K562 (cell line): ENCODE data around the gene RITA1. TPM values are rescaled to one million over a fixed set of nuclear protein-coding genes. Genes with fewer than 3 reads are reported as not detected.

Experiments used
- DPF2 ChIP-seq: fragments of 450-650 bp; IDR thresholded peaks from 2 replicates; pipeline ENCODE4 v1.6.1; 2016
- FOXJ2 ChIP-seq: fragments of 200-800 bp; sonication (Bioruptor generic); IDR thresholded peaks from 2 replicates; pipeline ENCODE4 v1.6.1; 2016; ENCODE audit warnings: missing genetic modification characterization, missing compliant biosample characterization
- HDAC2 ChIP-seq: fragments of 450-650 bp; IDR thresholded peaks from 2 replicates; pipeline ENCODE4 v1.6.1; 2016; ENCODE audit warnings: mild to moderate bottlenecking
- HDGF ChIP-seq: fragments of 450-650 bp; IDR thresholded peaks from 2 replicates; pipeline ENCODE4 v1.6.1; 2016
- MBD2 ChIP-seq: sonication (generic); IDR thresholded peaks from 2 replicates; pipeline ENCODE4 v1.6.1; 2016; ENCODE audit warnings: low read depth, borderline replicate concordance
- MTA1 ChIP-seq: fragments of 450-650 bp; IDR thresholded peaks from 2 replicates; pipeline ENCODE4 v1.6.1; 2017; ENCODE audit warnings: borderline replicate concordance
- RBM25 ChIP-seq: fragments of 200-400 bp; formaldehyde crosslinking; IDR thresholded peaks from 2 replicates; pipeline ENCODE4 v1.6.1; 2018; ENCODE audit warnings: low read length, low read depth, moderate library complexity; ENCODE audit not compliant: severe bottlenecking
- SMARCA5 ChIP-seq: fragments of 450-650 bp; IDR thresholded peaks from 2 replicates; pipeline ENCODE4 v1.6.1; 2016
- STAT5B ChIP-seq: fragments of 250-450 bp; sonication (Bioruptor Pico); IDR thresholded peaks from 2 replicates; pipeline ENCODE4 v1.8.0; 2021; ENCODE audit warnings: mild to moderate bottlenecking, inconsistent platforms
- ZFX ChIP-seq: sonication (generic); formaldehyde crosslinking; IDR thresholded peaks from 2 replicates; pipeline ENCODE4 v1.8.0; 2022; ENCODE audit warnings: mild to moderate bottlenecking, missing genetic modification reagents, moderate library complexity
- ZSCAN32 ChIP-seq: fragments of 450-650 bp; formaldehyde crosslinking; IDR thresholded peaks from 2 replicates; pipeline ENCODE4 v1.4.0; 2020; ENCODE audit warnings: mild to moderate bottlenecking, moderate library complexity
- polyA plus RNA-seq, 8 experiments: library from polyadenylated mRNA; depleted of rRNA in 4 of 8; stranded (reverse) in 5 of 8; unstranded in 3 of 8; fragments of >200 nt; fragmentation: Nextera tagmentation in 2 of 8; fragmentation: Illumina TruSeq in 1 of 8; extraction: Ambion mirVana in 2 of 8; extraction: Trizol in 1 of 8; gene quantifications; 2 replicates each; pipeline versions ENCODE4 v1.2.1 to v1.2.3, GENCODE V29; 2011 to 2014; ENCODE audit warnings: inconsistent platforms in 1 of 8, missing spikeins in 1 of 8
- total RNA-seq, 7 experiments: library from RNA; depleted of rRNA in 6 of 7; stranded (reverse); fragments of >200 nt in 6 of 7; fragmentation: Illumina TruSeq in 2 of 7; extraction: Trizol in 2 of 7; gene quantifications; 2 replicates each; pipeline versions ENCODE4 v1.2.1 to v1.2.3, GENCODE V29; 2011 to 2021; ENCODE audit warnings: low replicate concordance in 1 of 7
- TF ChIP-seq, protein P1 (sequence below): fragments of 250-450 bp; sonication (Bioruptor Pico); IDR thresholded peaks from 2 replicates; pipeline ENCODE4 v1.8.0; 2021; ENCODE audit warnings: borderline replicate concordance, mild to moderate bottlenecking, moderate library complexity; ENCODE audit not compliant: poor library complexity, severe bottlenecking
- TF ChIP-seq, protein P2 (sequence below): fragments of 450-650 bp; IDR thresholded peaks from 2 replicates; pipeline ENCODE4 v1.6.1; 2017; ENCODE audit warnings: mild to moderate bottlenecking, moderate library complexity
- TF ChIP-seq, protein P3 (sequence below), 2 experiments: fragments of 450-650 bp; IDR thresholded peaks; 2 replicates each; pipeline ENCODE4 v1.6.1; 2016; ENCODE audit warnings: mild to moderate bottlenecking in 2 of 2, borderline replicate concordance in 1 of 2, low read depth in 1 of 2, moderate library complexity in 1 of 2
- TF ChIP-seq, protein P4 (sequence below), 2 experiments: fragments of 450-650 bp; IDR thresholded peaks; 2 replicates each; pipeline ENCODE4 v1.6.1; 2016

RITA1 gene
- total and polyA plus RNA-seq, 9 of the 15 experiments (the other 6 are each of a cell fraction or from before 2014, with no cell fraction given), result 2.8 to 40.4 (median 18.0) TPM

DNA sequence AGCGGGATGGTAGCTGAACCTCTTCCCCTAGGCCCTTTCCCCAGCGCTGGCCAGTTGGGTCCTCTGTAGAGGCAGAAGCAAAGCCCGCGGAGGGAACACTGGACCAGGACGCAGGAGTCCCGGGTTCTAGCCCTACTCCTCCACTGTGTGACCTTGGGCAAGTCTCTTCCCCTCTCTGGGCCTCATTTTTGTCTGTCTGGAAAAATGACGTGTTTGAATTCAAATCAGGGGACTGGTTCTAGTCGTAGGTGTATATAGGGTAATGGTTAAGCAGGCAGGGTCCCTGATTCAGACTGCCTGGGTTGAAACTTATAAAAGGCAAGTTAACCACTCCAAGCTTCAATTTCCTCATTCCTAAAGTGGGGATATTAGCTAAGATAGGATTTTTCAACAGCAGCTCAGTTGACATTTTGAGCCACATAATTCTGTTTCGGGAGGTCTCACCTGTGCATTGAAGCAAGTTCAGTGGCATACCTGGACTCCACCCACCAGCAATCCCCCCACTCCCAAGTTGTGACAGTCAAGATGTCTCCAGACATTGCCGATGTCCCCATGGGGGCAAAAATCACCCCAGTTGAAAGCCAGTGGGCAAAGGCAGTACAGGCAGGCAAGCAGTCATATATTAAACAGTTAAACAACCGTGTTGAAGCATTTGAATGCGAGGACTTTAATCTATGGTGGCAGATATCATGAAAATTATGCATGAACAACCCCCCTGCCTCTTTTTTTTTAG lies 36.6 kb downstream of the RITA1 start (continued):
- TF ChIP-seq, protein P1, sequence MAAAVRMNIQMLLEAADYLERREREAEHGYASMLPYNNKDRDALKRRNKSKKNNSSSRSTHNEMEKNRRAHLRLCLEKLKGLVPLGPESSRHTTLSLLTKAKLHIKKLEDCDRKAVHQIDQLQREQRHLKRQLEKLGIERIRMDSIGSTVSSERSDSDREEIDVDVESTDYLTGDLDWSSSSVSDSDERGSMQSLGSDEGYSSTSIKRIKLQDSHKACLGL (CRISPR knock-in tag), result no peak
- TF ChIP-seq SMARCA5 (peak; percentile 80; the same call in 1 of the 2 replicates), MTA1 (0 out of 2 replicates have a peak, but pooled peaks have one; percentile 6), ZSCAN32 (0 out of 2 replicates have a peak, but pooled peaks have one; percentile 10), MBD2 (no peak), HDAC2 (peak; percentile 80; the same call in 1 of the 2 replicates), ZFX (CRISPR knock-in tag) (0 out of 2 replicates have a peak, but pooled peaks have one; percentile 50), DPF2 (peak; percentile 15; the same call in 1 of the 2 replicates), HDGF (no peak), FOXJ2 (tag) (no peak), RBM25 (peak; percentile 81), STAT5B (CRISPR knock-in tag) (no peak)
- TF ChIP-seq, protein P2, sequence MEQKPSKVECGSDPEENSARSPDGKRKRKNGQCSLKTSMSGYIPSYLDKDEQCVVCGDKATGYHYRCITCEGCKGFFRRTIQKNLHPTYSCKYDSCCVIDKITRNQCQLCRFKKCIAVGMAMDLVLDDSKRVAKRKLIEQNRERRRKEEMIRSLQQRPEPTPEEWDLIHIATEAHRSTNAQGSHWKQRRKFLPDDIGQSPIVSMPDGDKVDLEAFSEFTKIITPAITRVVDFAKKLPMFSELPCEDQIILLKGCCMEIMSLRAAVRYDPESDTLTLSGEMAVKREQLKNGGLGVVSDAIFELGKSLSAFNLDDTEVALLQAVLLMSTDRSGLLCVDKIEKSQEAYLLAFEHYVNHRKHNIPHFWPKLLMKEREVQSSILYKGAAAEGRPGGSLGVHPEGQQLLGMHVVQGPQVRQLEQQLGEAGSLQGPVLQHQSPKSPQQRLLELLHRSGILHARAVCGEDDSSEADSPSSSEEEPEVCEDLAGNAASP, result 0 out of 2 replicates have a peak, but pooled peaks have one; percentile 14
- TF ChIP-seq, protein P3, sequence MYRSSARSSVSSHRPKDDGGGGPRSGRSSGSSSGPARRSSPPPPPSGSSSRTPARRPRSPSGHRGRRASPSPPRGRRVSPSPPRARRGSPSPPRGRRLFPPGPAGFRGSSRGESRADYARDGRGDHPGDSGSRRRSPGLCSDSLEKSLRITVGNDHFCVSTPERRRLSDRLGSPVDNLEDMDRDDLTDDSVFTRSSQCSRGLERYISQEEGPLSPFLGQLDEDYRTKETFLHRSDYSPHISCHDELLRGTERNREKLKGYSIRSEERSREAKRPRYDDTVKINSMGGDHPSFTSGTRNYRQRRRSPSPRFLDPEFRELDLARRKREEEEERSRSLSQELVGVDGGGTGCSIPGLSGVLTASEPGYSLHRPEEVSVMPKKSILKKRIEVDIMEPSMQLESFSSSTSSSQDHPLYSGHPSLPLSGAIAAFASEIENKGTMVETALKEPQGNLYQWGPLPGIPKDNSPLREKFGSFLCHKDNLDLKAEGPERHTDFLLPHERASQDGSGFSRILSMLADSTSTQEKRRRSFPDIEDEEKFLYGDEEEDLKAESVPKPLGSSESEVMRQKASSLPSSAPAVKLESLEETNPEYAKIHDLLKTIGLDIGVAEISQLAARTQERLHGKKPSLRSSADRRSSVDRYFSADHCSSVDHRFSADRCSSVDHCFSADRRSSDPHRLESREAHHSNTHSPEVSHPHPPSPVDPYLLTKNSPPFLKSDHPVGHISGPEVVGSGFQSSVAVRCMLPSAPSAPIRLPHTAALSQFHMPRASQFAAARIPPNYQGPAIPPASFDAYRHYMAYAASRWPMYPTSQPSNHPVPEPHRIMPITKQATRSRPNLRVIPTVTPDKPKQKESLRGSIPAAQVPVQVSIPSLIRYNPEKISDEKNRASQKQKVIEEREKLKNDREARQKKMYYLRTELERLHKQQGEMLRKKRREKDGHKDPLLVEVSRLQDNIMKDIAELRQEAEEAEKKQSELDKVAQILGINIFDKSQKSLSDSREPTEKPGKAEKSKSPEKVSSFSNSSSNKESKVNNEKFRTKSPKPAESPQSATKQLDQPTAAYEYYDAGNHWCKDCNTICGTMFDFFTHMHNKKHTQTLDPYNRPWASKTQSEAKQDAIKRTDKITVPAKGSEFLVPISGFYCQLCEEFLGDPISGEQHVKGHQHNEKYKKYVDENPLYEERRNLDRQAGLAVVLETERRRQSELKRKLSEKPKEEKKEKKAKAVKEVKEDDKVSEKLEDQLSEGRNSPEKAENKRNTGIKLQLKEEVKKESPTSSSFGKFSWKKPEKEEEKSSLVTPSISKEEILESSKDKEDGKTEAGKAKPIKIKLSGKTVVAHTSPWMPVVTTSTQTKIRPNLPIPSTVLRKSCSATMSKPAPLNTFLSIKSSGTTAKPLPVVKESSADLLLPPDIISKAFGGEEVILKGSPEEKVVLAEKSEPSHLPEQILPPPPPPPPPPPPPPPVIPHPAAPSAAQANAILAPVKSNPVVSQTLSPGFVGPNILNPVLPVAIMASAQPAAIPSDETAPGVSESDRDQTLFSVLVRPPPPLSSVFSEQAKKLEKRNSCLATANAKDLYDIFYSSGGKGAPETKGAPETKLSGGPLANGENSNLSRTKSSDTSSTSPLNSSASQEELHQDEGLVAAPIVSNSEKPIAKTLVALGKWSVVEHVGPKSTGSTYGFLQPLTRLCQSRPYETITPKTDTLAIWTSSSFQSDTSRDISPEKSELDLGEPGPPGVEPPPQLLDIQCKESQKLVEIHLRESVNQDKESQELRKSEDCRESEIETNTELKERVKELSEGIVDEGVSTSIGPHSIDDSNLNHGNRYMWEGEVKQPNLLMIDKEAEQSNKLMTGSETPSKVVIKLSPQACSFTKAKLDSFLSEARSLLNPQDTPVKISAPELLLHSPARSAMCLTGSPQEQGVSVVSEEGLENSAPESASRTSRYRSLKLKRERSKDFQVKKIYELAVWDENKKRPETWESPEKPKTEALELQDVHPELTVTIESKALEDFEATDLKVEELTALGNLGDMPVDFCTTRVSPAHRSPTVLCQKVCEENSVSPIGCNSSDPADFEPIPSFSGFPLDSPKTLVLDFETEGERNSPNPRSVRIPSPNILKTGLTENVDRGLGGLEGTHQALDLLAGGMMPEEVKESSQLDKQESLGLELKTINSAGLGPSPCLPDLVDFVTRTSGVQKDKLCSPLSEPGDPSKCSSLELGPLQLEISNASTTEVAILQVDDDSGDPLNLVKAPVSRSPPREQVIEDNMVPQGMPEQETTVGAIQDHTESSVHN (IDR thresholded peaks at IDR 0.05; ENCODE audit: borderline replicate concordance in 1 of 2, low read depth in 1 of 2), result no peak
- TF ChIP-seq, protein P4, sequence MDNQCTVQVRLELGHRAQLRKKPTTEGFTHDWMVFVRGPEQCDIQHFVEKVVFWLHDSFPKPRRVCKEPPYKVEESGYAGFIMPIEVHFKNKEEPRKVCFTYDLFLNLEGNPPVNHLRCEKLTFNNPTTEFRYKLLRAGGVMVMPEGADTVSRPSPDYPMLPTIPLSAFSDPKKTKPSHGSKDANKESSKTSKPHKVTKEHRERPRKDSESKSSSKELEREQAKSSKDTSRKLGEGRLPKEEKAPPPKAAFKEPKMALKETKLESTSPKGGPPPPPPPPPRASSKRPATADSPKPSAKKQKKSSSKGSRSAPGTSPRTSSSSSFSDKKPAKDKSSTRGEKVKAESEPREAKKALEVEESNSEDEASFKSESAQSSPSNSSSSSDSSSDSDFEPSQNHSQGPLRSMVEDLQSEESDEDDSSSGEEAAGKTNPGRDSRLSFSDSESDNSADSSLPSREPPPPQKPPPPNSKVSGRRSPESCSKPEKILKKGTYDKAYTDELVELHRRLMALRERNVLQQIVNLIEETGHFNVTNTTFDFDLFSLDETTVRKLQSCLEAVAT (IDR thresholded peaks at IDR 0.05), result no peak
